ENCODE measurements around the gene ZNF274.
A peak's percentile ranks its signal among the peaks of the same experiment; 100 is the strongest.

ZNF274 gene

GRCh38 chr19:58217607-58218391 lies 34.9 kb downstream of the ZNF274 start:
- H3K9me3 Mint-ChIP-seq = peaks cover 63% of the 10 kb centered on the region
- TF ChIP-seq CTCF (IDR thresholded peaks at IDR 0.05; ENCODE audit: unreplicated experiment in 3 of 3) = no peak
- no peak overlapping the region for H3K4me3 Mint-ChIP-seq

GRCh38 chr19:58218899-58219298 lies 36.0 kb downstream of the ZNF274 start:
- TF ChIP-seq CTCF (IDR thresholded peaks at IDR 0.05; ENCODE audit: unreplicated experiment in 3 of 3) = no peak
- Mint-ChIP-seq H3K27ac (no peak overlapping the region), H3K4me3 (no peak overlapping the region), H3K27me3 (ENCODE audit: low read depth) (no peaks in the 10 kb centered on the region), H3K4me1 (no peaks in the 10 kb centered on the region), H3K9me3 (peaks cover 58% of the 10 kb centered on the region), H3K36me3 (ENCODE audit: low read depth) (peaks cover 48% of the 10 kb centered on the region)

More at GRCh38 chr19:58217607-58218391, 34.9 kb downstream of the ZNF274 start:
- no peaks in the 10 kb centered on the region for H3K27me3 Mint-ChIP-seq (ENCODE audit: low read depth)
- no peaks in the 10 kb centered on the region for H3K4me1 Mint-ChIP-seq
- peaks cover 56% of the 10 kb centered on the region for H3K36me3 Mint-ChIP-seq (ENCODE audit: low read depth)
- no peak overlapping the region for H3K27ac Mint-ChIP-seq

GRCh38 chr19:58227964-58228584 lies 45.2 kb downstream of the ZNF274 start:
- no peak for TF ChIP-seq CTCF (IDR thresholded peaks at IDR 0.05; ENCODE audit: unreplicated experiment in 3 of 3)
- H3K27me3 Mint-ChIP-seq (ENCODE audit: low read depth) = no peaks in the 10 kb centered on the region
- peaks cover 15% of the 10 kb centered on the region for H3K4me1 Mint-ChIP-seq
- peaks cover 64% of the 10 kb centered on the region for H3K9me3 Mint-ChIP-seq
- H3K27ac Mint-ChIP-seq = peak overlapping the region; percentile 96 to 99 (median 97)
- peaks cover 69% of the 10 kb centered on the region for H3K36me3 Mint-ChIP-seq (ENCODE audit: low read depth)
- peak overlapping the region; percentile 94 to 98 (median 97) for H3K4me3 Mint-ChIP-seq

GRCh38 chr19:58228585-58229254 lies 45.9 kb downstream of the ZNF274 start, which contains the start of gene ZNF544:
ZNF544 (plus strand) TSS chr19:58228914; CDS start chr19:58244024, 15,110 bp downstream.
- peak in 1 of 3 experiments; percentile 29 for TF ChIP-seq CTCF (IDR thresholded peaks at IDR 0.05; ENCODE audit: unreplicated experiment in 3 of 3)
- peak within 1 kb of the TSS; percentile 96 to 99 (median 97) for H3K27ac Mint-ChIP-seq

GRCh38 chr19:58229255-58229639 lies 46.4 kb downstream of the ZNF274 start:
- Mint-ChIP-seq H3K27ac (peak overlapping the region in 1 of 3 experiments; percentile 66), H3K4me3 (peak overlapping the region; percentile 94 to 98 (median 97)), H3K4me1 (peaks cover 15% of the 10 kb centered on the region), H3K36me3 (ENCODE audit: low read depth) (peaks cover 76% of the 10 kb centered on the region), H3K27me3 (ENCODE audit: low read depth) (no peaks in the 10 kb centered on the region), H3K9me3 (peaks cover 69% of the 10 kb centered on the region)
- no peak for TF ChIP-seq CTCF (IDR thresholded peaks at IDR 0.05; ENCODE audit: unreplicated experiment in 3 of 3)

More at GRCh38 chr19:58228585-58229254, 45.9 kb downstream of the ZNF274 start, which contains the start of gene ZNF544:
- Mint-ChIP-seq H3K36me3 (ENCODE audit: low read depth) (peaks cover 75% of the 10 kb centered on the region), H3K4me1 (peaks cover 15% of the 10 kb centered on the region), H3K27me3 (ENCODE audit: low read depth) (no peaks in the 10 kb centered on the region), H3K9me3 (peaks cover 68% of the 10 kb centered on the region), H3K4me3 (peak within 1 kb of the TSS; percentile 94 to 98 (median 97))
